ENCODE measurements around the gene C1QB. TPM values are rescaled to one million over a fixed set of nuclear protein-coding genes. Genes with fewer than 3 reads are reported as not detected.

C1QB gene
- total RNA-seq, 1 experiment from 2014 or later: not detected

- no peak overlapping the region for H3K27ac Mint-ChIP-seq (ENCODE audit: low read depth, unreplicated experiment)
- H3K9me3 Mint-ChIP-seq (ENCODE audit: unreplicated experiment): no peaks in the 10 kb centered on the region
- peaks cover 13% of the 10 kb centered on the region for H3K27me3 Mint-ChIP-seq (ENCODE audit: insufficient read depth, unreplicated experiment)
- H3K4me1 Mint-ChIP-seq (ENCODE audit: insufficient read depth, unreplicated experiment): no peaks in the 10 kb centered on the region
- no peaks in the 10 kb centered on the region for H3K36me3 Mint-ChIP-seq (ENCODE audit: insufficient read depth, unreplicated experiment)
- POLR2A ChIA-PET: no interaction called here
- DNase-seq (ENCODE audit: unreplicated experiment): no peak
- intact Hi-C loops (cut with micrococcal nuclease): no loop called here
- TF ChIP-seq, protein P1, sequence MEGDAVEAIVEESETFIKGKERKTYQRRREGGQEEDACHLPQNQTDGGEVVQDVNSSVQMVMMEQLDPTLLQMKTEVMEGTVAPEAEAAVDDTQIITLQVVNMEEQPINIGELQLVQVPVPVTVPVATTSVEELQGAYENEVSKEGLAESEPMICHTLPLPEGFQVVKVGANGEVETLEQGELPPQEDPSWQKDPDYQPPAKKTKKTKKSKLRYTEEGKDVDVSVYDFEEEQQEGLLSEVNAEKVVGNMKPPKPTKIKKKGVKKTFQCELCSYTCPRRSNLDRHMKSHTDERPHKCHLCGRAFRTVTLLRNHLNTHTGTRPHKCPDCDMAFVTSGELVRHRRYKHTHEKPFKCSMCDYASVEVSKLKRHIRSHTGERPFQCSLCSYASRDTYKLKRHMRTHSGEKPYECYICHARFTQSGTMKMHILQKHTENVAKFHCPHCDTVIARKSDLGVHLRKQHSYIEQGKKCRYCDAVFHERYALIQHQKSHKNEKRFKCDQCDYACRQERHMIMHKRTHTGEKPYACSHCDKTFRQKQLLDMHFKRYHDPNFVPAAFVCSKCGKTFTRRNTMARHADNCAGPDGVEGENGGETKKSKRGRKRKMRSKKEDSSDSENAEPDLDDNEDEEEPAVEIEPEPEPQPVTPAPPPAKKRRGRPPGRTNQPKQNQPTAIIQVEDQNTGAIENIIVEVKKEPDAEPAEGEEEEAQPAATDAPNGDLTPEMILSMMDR (IDR thresholded peaks at IDR 0.05; ENCODE audit: unreplicated experiment): no peak
- BruUV-seq (replicated peaks): no TSS peak
- CTCF ChIA-PET: interaction anchor here (0.6 to 2.1 kb wide), 6 partner anchors 15 to 287 kb away, joined by 3 to 7 read pairs (median 4); no protein-coding TSS in a partner anchor
- H3K4me3 Mint-ChIP-seq (ENCODE audit: unreplicated experiment): no peak overlapping the region
Measured at GRCh38 chr1:22676916-22677583, 24.0 kb downstream of the C1QB start.

DNA sequence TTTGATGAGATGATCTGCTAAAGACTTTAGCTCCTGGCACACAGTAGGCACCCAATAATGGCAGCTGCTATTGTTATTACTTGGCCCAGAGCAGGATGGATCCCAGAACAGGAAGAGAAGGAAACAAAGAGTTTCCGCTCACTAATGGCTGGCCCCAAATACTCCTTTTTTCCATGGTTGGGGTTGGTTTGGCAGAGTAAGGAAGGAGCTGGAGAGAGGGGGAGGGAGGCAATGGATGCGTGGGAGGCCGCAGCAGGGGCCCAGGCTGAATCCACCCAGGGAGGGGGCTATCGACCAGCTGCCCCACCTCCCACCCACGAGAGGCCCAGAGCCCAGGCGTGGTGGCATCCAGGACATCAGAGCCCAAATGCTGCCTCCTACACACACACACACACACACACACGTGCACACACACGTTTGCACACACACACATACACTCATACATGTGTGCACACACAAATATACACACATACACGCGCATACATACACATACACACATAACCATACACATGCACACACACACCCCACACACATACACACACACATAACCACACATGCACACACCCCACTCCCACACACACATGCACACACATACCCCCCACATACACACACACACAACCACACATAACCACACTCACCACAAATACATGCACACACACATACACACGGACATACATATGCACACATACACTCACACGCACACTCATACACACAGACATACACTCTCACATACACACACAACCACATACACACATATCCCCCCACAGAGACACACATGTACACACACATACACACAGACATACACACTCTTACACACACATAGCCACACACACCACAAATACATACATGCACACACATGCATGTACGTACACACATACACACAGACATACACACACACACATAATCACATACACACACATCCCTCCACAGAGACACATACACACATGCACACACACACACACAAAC, 25.2 kb downstream of the C1QB start:
- TF ChIP-seq, protein P1 (IDR thresholded peaks at IDR 0.05; ENCODE audit: unreplicated experiment): no peak
- Mint-ChIP-seq H3K36me3 (ENCODE audit: insufficient read depth, unreplicated experiment) (no peaks in the 10 kb centered on the region), H3K4me3 (ENCODE audit: unreplicated experiment) (no peak overlapping the region), H3K27ac (ENCODE audit: low read depth, unreplicated experiment) (no peak overlapping the region), H3K9me3 (ENCODE audit: unreplicated experiment) (no peaks in the 10 kb centered on the region), H3K4me1 (ENCODE audit: insufficient read depth, unreplicated experiment) (no peaks in the 10 kb centered on the region), H3K27me3 (ENCODE audit: insufficient read depth, unreplicated experiment) (peaks cover 13% of the 10 kb centered on the region)
- no peak for DNase-seq (ENCODE audit: unreplicated experiment)
- CTCF ChIA-PET: interaction anchor here (0.7 to 2.1 kb wide), 3 partner anchors 210 to 286 kb away, joined by 3 to 7 read pairs (median 4); no protein-coding TSS in a partner anchor
- POLR2A ChIA-PET: no interaction called here
- intact Hi-C loops (cut with micrococcal nuclease): no loop called here
- BruUV-seq (replicated peaks): no TSS peak

DNA sequence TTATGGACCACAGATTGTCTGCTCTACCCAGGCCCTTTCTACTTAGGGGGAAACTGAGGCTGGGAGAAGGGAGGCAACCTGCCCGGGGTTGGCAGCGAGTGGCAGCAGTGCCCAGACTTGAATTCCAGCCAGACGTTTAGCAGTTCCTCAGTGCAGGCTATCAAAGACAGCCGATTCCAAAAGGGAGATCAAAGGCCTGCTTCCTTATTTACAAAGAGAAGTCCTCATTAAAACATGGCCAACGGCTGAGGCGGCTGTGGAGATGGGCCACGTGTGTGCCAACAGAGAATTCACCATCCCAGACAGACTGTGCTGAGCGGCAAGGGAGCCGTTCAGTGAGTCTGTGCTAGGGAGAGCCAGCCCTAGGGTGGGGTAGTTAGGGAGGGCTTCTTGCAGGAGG, 27.7 kb downstream of the C1QB start:
- H3K4me1 Mint-ChIP-seq (ENCODE audit: insufficient read depth, unreplicated experiment): no peaks in the 10 kb centered on the region
- no TSS peak for BruUV-seq (replicated peaks)
- no peak overlapping the region for H3K27ac Mint-ChIP-seq (ENCODE audit: low read depth, unreplicated experiment)
- H3K4me3 Mint-ChIP-seq (ENCODE audit: unreplicated experiment): no peak overlapping the region
- no peaks in the 10 kb centered on the region for H3K36me3 Mint-ChIP-seq (ENCODE audit: insufficient read depth, unreplicated experiment)
- H3K9me3 Mint-ChIP-seq (ENCODE audit: unreplicated experiment): no peaks in the 10 kb centered on the region
- ChIA-PET CTCF (interaction anchor here (0.6 kb wide), 1 partner anchor 10 kb away, joined by 3 read pairs; no protein-coding TSS in a partner anchor), POLR2A (no interaction called here)
- intact Hi-C loops (cut with micrococcal nuclease): no loop called here
- H3K27me3 Mint-ChIP-seq (ENCODE audit: insufficient read depth, unreplicated experiment): peaks cover 25% of the 10 kb centered on the region
- DNase-seq (ENCODE audit: unreplicated experiment): no peak
- TF ChIP-seq, protein P1 (IDR thresholded peaks at IDR 0.05; ENCODE audit: unreplicated experiment): no peak

GRCh38 chr1:22681556-22682276, 28.7 kb downstream of the C1QB start:
- H3K4me1 Mint-ChIP-seq (ENCODE audit: insufficient read depth, unreplicated experiment): no peaks in the 10 kb centered on the region

More at GRCh38 chr1:22681556-22682276, 28.7 kb downstream of the C1QB start:
- no peaks in the 10 kb centered on the region for H3K36me3 Mint-ChIP-seq (ENCODE audit: insufficient read depth, unreplicated experiment)
- H3K4me3 Mint-ChIP-seq (ENCODE audit: unreplicated experiment): no peak overlapping the region
- BruUV-seq (replicated peaks): no TSS peak
- no peak overlapping the region for H3K27ac Mint-ChIP-seq (ENCODE audit: low read depth, unreplicated experiment)
- no peak for DNase-seq (ENCODE audit: unreplicated experiment)
- no peaks in the 10 kb centered on the region for H3K9me3 Mint-ChIP-seq (ENCODE audit: unreplicated experiment)
- ChIA-PET CTCF (no interaction called here), POLR2A (no interaction called here)
- intact Hi-C loops (cut with micrococcal nuclease): no loop called here
- H3K27me3 Mint-ChIP-seq (ENCODE audit: insufficient read depth, unreplicated experiment): peaks cover 30% of the 10 kb centered on the region
- TF ChIP-seq, protein P1 (IDR thresholded peaks at IDR 0.05; ENCODE audit: unreplicated experiment): no peak

Data from MCF 10A (cell line).